ENCODE data around the gene CTSZ. TPM values are rescaled to one million over a fixed set of nuclear protein-coding genes. Genes with fewer than 3 reads are reported as not detected.
"Not testable (repeated sequence)": the region's sequence is repeated elsewhere in the genome, so short reads cannot be mapped to it uniquely, and the experiment has no call there.

The CTSZ gene
- total and polyA plus RNA-seq, 2 experiments from 2014 or later = 0.58 to 41.4 TPM

- DNase-seq (ENCODE audit: low spot score) = no peak
- H3K4me1 ChIP-seq (ENCODE audit: insufficient read depth) = peaks cover 5% of the 10 kb centered on the region; the same call in 1 of the 2 replicates
- no peak overlapping the region for H3K27ac ChIP-seq (ENCODE audit: low read depth)
- 0 out of 2 replicates have a peak, but pooled peaks cover 2% of the 10 kb centered on the region for H3K27me3 ChIP-seq (ENCODE audit: insufficient read depth)
- H2AFZ ChIP-seq = no peak overlapping the region
- H3K4me3 Mint-ChIP-seq = no peak overlapping the region
- H3K36me3 ChIP-seq (ENCODE audit: insufficient read depth) = no peaks in the 10 kb centered on the region
- H3K79me2 ChIP-seq (replicated peaks; ENCODE audit: insufficient read depth) = no peaks in the 10 kb centered on the region
- ATAC-seq = no peak
- TF ChIP-seq NANOG (IDR thresholded peaks at IDR 0.05; ENCODE audit: borderline replicate concordance) (no peak), JUNB (IDR thresholded peaks at IDR 0.05; ENCODE audit: unreplicated experiment) (no peak), ZNF462 (CRISPR knock-in tag; IDR thresholded peaks at IDR 0.05) (no peak), STAT1 (IDR thresholded peaks at IDR 0.05; ENCODE audit: unreplicated experiment) (no peak), REST (IDR thresholded peaks at IDR 0.05; ENCODE audit: unreplicated experiment) (no peak), ZNF114 (CRISPR knock-in tag; IDR thresholded peaks at IDR 0.05) (no peak), POLR2AphosphoS5 (IDR thresholded peaks at IDR 0.05; ENCODE audit: low read depth) (no peak), EZH2 (IDR thresholded peaks at IDR 0.05; ENCODE audit: low read depth, unreplicated experiment) (no peak)
- TF ChIP-seq, protein P1, sequence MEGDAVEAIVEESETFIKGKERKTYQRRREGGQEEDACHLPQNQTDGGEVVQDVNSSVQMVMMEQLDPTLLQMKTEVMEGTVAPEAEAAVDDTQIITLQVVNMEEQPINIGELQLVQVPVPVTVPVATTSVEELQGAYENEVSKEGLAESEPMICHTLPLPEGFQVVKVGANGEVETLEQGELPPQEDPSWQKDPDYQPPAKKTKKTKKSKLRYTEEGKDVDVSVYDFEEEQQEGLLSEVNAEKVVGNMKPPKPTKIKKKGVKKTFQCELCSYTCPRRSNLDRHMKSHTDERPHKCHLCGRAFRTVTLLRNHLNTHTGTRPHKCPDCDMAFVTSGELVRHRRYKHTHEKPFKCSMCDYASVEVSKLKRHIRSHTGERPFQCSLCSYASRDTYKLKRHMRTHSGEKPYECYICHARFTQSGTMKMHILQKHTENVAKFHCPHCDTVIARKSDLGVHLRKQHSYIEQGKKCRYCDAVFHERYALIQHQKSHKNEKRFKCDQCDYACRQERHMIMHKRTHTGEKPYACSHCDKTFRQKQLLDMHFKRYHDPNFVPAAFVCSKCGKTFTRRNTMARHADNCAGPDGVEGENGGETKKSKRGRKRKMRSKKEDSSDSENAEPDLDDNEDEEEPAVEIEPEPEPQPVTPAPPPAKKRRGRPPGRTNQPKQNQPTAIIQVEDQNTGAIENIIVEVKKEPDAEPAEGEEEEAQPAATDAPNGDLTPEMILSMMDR (conservative IDR thresholded peaks at IDR 0.05; ENCODE audit: low read depth in 2 of 2) = no peak
- H3K4me1 Mint-ChIP-seq = peaks cover 24% of the 10 kb centered on the region; the same call in 2 of the 3 replicates
- peaks cover 19% of the 10 kb centered on the region for H3K27me3 Mint-ChIP-seq (ENCODE audit: insufficient read depth, low read depth, poor library complexity)
- H3K27ac Mint-ChIP-seq = no peak overlapping the region
- H4K20me1 ChIP-seq (replicated peaks; ENCODE audit: insufficient read depth) = no peaks in the 10 kb centered on the region
- H3K9me3 Mint-ChIP-seq = no peaks in the 10 kb centered on the region
- no peaks in the 10 kb centered on the region for H3K9me2 ChIP-seq (ENCODE audit: insufficient read depth)
- no peak overlapping the region for H3K4me3 ChIP-seq
- H3K4me2 ChIP-seq = no peak overlapping the region
- no peaks in the 10 kb centered on the region for H3F3A ChIP-seq (replicated peaks; ENCODE audit: low read depth)
- no peaks in the 10 kb centered on the region for H3K36me3 Mint-ChIP-seq (ENCODE audit: low read depth)
Observed at GRCh38 chr20:59013031-59013951, 6.2 kb upstream of the CTSZ start.

GRCh38 chr20:59011874-59012157 is 4.8 kb upstream of the CTSZ start:
- not testable (repeated sequence) for H3K36me3 Mint-ChIP-seq (ENCODE audit: low read depth); H3K36me3 ChIP-seq (ENCODE audit: insufficient read depth)
- peaks cover 25% of the 10 kb centered on the region for H3K27me3 Mint-ChIP-seq (ENCODE audit: insufficient read depth, low read depth, poor library complexity)

More at GRCh38 chr20:59011874-59012157, 4.8 kb upstream of the CTSZ start:
- not testable (repeated sequence) for H3K9me3 Mint-ChIP-seq; H3K79me2 ChIP-seq (replicated peaks; ENCODE audit: insufficient read depth); H3K4me3 Mint-ChIP-seq; H3K4me3 ChIP-seq; H4K20me1 ChIP-seq (replicated peaks; ENCODE audit: insufficient read depth); H3K9me2 ChIP-seq (ENCODE audit: insufficient read depth); H3K4me1 ChIP-seq (ENCODE audit: insufficient read depth); ATAC-seq; H2AFZ ChIP-seq; H3K4me2 ChIP-seq; H3F3A ChIP-seq (replicated peaks; ENCODE audit: low read depth); H3K27ac Mint-ChIP-seq; H3K27ac ChIP-seq (ENCODE audit: low read depth); DNase-seq (ENCODE audit: low spot score)
- peaks cover 11% of the 10 kb centered on the region for H3K27me3 ChIP-seq (ENCODE audit: insufficient read depth)
- H3K4me1 Mint-ChIP-seq = peaks cover 21% of the 10 kb centered on the region; the same call in 2 of the 3 replicates
